GM04503 (cell line): ENCODE results near the gene PRKAG2.
A peak's percentile ranks its signal among the peaks of the same experiment; 100 is the strongest.

Experiments used
- DNase-seq: peaks from one replicate; pipeline ENCODE4 v3.0.0-alpha.2; 2012; ENCODE audit warnings: low read depth

The PRKAG2 gene

DNA sequence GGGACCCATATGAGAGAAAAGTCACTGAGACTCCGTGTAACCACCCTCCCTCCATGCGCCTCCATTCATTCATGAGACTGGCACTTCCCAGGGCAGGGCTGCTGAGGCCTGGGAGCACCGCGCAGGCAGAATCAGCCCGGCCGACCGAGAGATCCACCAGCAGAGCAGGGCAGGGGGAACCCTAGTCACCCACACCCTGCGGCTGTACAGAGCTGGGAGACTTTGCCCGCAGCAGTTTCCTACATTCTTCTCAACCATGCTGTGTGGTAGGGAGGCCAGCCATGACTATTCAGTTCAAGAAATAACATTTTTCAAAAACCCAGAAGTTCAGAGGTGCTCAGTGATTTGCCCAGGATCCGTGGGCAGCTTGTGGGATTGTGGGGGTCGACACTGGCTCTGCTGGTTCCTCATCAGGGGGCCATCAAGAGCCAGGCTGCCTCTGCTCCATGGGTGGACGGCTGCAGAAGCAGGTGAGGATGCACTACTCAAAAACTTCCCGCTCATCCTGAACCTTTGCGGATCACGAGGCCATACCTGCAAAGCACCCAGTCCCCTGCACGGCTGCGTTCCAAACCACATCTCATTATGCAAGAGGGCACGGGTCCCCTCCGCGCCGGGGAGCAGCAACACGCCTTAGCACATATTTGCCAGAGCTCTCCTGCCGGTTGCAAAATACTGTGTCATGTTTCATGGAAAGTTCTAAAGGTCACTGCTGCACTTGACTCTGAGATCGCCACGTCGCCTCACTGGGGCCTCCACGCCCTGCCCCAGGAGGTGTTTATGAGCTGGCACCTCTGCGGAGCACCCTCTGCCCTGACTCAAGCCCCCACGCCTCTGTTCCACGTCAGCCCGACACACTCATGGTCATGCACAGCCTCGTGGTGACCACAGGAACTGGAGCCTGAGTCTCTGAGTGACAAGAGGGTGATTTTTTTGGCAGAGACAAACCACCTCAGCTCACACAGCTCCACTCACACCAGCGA is 132.0 kb downstream of the PRKAG2 start:
- no peak for DNase-seq

DNA sequence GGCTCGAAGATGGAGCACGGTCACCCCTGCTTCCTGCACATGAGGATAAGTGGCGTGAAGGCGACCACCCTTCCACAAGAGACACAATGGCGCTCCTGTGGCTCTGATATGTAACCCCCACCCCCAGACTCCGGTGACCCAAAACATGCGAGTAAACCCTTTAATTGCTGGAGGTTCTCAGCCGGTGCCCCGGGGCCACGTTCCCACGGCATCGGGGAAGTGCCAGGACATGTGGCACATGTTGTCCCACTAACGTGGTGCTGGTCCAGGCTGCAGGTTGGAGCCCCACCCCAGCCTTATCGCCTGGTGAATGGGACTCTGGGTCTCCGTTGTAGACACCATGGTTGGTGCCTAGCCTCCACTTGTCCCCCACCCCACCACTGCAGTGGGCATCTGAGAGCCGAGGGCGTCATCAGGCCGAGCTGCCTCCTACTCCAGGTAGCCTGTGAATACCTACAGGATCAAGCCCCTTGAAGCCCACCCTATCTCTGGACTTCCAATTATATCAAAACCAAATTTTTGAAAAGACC is 132.8 kb downstream of the PRKAG2 start:
- DNase-seq = no peak

DNA sequence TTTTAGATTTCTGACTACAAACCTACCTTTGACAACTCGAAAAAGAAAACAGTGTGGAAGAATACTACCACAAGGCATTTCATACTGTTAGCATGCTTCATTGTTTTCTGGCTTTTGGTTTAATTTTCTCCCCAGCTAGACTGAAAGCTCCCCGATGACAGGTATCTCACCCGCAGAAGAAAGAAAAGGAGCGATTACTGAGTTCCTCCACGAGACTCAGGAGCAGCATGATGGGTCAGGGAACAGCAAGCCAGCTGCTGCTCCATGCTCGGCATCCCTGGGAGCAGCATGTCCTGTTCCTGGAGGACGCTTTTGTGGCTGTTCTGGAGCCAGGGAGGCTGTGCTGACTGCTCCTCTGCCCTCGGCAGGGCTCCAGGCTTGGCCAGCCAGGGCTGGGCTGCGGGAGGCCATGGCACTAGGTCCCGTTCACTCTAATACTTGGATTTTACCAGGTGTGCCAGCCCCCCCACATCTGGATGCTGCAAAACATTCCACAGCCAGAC is 133.4 kb downstream of the PRKAG2 start:
- DNase-seq = no peak

- no peak for DNase-seq
These were observed 134.0 kb downstream of the PRKAG2 start for GRCh38 chr7:151742713-151743480.

DNA sequence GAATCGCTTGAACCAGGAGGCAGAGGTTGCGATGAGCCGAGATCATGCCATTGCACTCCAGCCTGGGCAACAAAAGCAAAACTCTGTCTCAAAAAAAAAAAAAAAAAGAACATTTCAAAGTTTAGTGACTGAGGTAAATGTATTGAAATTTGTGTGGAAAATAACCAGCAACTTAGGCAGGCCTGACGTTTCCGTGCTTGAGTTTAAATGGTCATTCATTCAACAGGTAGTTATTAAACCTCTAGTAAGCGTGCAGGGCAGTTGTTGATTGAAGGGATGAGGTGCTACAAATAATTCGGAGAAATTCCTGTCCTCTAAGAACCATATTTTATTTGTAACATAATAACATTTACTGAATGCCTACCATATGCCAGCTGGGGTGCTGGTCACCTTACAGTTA is 135.3 kb downstream of the PRKAG2 start:
- DNase-seq = no peak

- DNase-seq = no peak
These were observed 136.6 kb downstream of the PRKAG2 start for GRCh38 chr7:151740081-151740851.

DNA sequence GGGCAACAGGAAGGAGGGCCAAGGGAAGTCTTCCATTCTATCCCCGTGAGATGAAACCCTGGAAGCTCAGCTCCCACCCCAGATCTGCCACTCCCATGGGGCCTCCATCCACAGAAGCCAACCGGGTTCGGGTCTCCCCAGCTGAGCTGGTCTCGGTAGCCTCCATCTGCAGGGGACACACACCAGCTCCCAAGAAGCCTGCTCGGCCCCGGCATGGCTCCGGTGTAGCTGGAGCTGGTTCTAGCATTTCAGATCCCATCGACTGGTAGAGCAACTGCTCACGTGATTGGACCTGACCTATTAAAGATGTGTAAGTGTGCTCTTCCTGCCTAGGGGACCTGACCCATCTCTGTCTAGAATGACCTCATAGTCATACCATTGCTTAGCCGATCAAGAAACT is 138.0 kb downstream of the PRKAG2 start:
- no peak for DNase-seq

- DNase-seq = peak; percentile 91
These were observed 140.5 kb downstream of the PRKAG2 start for GRCh38 chr7:151736403-151736909.

DNA sequence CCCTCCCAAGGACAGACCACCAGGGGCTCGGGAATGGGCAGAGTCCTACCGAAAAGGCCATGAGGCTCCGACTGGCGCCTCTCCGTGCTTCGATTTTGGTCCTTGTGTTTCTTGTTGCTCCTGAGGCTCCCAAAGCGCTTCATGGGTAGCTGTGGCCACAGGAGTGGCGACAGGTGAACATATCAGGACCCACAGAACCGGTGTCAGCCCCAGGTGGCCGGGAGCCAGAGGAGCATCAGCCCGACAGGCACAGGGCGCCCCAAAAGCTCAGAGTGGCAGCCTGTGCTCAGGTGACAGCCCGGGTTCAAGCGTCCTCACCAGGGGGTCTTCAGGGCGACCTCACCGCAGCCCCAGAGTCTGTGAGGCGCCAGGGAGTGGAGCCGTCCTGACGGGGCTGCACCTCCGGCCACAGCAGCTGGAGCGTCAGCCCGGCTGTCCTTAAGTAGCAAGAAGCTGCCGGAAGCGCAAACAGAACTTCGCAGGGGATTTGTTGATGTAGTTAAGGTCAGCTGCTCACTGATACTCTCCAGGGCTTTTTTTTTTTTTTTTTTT is 141.0 kb downstream of the PRKAG2 start:
- no peak for DNase-seq

- DNase-seq = no peak
These were observed 141.6 kb downstream of the PRKAG2 start for GRCh38 chr7:151735186-151735850.

- DNase-seq = no peak
These were observed 143.9 kb downstream of the PRKAG2 start for GRCh38 chr7:151732834-151733592.

DNA sequence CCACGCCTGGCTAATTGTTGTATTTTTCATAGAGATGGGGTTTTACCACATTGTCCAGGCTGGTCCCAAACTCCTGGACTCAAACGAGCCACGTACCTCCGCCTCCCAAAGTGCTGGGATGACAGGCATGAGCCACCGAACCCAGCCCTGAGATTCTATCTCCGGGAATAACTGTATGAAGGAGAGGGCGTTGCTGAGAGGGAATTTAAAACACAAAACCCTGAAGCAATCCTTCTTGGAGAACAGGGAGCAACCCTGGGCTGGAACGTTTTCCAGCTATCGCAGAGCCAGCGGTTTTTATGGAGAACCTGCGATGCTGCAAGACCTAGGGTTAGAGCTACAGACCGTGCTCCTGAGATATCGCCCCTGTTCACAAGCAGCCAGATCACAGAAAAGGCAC is 144.6 kb downstream of the PRKAG2 start:
- no peak for DNase-seq

GRCh38 chr7:151731022-151731441 is 145.9 kb downstream of the PRKAG2 start:
- DNase-seq = no peak

DNA sequence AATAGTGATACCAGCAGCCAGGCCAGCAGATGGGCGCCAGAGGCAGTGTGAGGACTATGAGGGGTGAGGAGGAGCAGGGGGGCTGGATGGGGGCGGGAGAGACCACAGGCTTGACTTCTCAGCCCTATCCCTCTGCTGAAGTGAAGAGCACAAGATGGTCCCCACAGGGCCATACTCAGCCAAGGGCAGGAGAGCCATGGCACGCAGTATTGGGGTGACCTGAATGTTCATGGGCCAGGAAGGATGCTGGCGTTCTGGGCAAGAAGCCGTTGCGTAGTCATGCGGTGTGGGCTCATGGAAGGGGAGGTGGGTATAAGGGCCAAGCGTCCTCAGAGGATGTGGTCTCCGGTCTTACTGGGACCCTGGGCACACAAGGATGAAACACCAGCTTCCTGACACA is 146.3 kb downstream of the PRKAG2 start:
- no peak for DNase-seq

- DNase-seq = no peak
These were observed 147.4 kb downstream of the PRKAG2 start for GRCh38 chr7:151729521-151729921.

GRCh38 chr7:151728746-151729145 is 148.2 kb downstream of the PRKAG2 start:
- no peak for DNase-seq

GRCh38 chr7:151728286-151728660 is 148.6 kb downstream of the PRKAG2 start:
- no peak for DNase-seq

DNA sequence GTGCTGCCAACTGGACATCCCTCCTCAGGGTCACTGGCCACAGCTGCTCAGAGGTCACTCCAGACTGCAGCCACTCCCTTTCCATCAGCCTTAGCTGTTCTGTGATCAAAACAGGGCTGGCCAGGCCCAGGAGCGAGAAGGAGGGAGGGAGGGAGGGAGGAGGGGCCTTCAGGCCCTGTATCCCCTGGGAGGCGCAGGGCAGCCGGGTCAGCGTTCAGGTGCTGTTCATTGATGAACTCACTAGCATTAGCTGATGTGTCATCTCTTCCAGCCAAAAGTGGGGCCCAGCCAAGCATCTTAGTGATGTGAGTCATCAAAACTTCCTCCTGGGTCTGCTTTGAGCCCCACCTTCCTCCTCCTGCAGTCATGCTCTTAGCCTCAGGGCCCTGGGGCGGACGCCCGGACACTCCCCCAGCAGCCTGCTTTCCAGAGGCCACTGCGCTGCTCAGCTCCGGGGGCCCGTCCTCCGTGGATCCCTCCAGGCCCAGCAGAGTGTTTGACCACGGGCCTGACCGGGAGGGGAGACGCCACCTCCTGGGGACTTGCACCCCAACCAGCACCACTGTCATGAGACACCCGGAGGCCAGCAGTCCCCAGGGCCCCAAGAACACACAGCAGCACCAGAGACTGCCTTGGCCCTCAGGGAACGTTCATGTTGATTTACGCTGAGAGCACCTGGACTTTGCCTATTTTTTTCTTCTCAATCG is 149.2 kb downstream of the PRKAG2 start:
- DNase-seq = peak; percentile 93
